IPS-11a (cell line): Measurements from ENCODE around the gene UGT1A3.

Source experiments
- H3K4me3 ChIP-seq: one replicate; pipeline ENCODE4 v1.5.1; 2013; ENCODE audit warnings: low read depth, low read length, control low read depth

Gene UGT1A3

GRCh38 chr2:233756429-233757081, 27.7 kb downstream of the UGT1A3 start:
- no peak overlapping the region for H3K4me3 ChIP-seq

GRCh38 chr2:233758141-233758540, 29.3 kb downstream of the UGT1A3 start:
- H3K4me3 ChIP-seq, result no peak overlapping the region

DNA sequence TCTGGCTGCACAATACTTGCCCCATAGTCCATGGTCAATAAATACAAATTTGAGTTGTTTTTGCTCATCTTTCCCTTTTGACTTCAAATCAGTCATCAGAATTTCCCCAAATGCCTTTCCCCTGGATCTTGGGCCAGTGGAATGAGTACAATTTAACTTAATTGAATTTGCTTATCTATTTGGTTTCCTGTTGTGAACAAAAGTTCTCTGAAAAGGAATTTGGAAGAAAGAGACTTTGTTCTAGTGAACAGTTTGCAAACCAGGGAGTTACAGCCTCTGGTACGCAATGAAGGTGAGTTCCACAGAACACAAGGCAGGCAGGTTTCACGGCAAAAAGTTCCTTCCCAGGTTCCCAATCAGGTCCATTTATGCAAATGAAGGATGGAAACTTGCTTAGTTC, 30.0 kb downstream of the UGT1A3 start:
- no peak overlapping the region for H3K4me3 ChIP-seq

GRCh38 chr2:233760043-233760442, 31.2 kb downstream of the UGT1A3 start, which contains the start of gene UGT1A1:
TSS of gene UGT1A1 (plus strand) at chr2:233760270. CDS start at chr2:233760288, 18 bp downstream.
- H3K4me3 ChIP-seq, result no peak within 1 kb of the TSS

- H3K4me3 ChIP-seq, result no peak overlapping the region
Measured at GRCh38 chr2:233761040-233761769, 32.4 kb downstream of the UGT1A3 start.

DNA sequence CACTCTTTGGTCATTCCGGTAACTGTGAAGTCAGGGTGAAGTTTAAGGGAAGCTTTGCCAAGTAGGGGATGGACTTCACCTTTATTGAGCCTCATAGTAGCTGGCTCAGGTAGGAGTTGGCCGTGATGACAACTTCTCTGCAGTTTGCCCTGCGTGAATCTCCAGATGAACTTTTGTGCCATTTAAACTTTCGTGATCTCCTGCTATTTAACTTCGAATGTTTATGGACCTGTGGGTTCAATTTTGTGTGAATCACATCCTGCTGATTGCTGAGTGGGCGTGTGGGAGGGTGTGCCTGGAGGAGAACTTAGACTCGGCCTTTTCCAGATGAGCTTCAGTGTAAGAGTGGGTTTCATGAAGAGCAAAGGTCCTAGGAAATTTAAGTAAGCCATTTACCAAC, 35.4 kb downstream of the UGT1A3 start:
- H3K4me3 ChIP-seq, result no peak overlapping the region

DNA sequence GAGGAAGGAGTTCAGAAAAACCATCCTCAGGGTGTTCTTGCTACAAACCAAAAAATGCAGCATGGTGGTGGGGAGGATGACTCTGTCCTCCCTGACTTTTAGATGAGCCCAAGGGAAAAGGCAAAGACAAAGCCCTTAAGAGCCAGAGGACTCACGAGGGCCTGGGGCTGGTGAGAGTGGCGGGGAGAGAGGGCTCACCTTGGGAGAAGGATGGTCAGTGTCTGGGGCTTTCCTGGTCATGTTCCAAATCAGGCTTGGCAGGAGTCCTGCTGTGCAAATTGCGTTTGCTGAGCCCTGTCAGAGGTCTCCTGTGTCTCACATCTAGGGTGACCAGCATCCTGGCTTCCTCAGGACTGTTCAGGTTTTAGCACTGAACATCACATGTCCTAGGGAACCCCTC, 35.9 kb downstream of the UGT1A3 start:
- H3K4me3 ChIP-seq, result no peak overlapping the region

DNA sequence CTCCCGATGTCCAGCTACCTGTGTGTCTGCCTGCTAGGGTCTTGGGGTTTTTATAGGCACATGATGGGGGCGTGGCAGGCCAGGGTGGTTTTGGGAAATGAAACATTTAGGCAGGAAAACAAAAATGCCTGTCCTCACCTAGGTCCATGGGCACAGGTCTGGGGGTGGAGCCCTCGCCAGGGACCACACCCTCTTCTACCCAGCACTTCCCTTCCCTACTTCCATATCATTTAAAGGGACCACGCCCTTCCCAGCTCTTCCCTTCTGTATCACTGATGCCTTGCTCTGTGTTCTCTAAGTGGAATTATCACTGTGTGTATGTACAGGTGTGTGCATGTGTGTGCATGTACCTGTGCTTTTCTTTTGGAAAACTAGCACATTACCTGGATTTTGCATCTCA, 37.6 kb downstream of the UGT1A3 start:
- no peak overlapping the region for H3K4me3 ChIP-seq

DNA sequence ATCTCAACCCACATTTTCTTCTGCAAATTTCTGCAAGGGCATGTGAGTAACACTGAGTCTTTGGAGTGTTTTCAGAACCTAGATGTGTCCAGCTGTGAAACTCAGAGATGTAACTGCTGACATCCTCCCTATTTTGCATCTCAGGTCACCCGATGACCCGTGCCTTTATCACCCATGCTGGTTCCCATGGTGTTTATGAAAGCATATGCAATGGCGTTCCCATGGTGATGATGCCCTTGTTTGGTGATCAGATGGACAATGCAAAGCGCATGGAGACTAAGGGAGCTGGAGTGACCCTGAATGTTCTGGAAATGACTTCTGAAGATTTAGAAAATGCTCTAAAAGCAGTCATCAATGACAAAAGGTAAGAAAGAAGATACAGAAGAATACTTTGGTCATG, 39.2 kb downstream of the UGT1A3 start:
- H3K4me3 ChIP-seq, result no peak overlapping the region

GRCh38 chr2:233769260-233769659, 40.4 kb downstream of the UGT1A3 start:
- no peak overlapping the region for H3K4me3 ChIP-seq

DNA sequence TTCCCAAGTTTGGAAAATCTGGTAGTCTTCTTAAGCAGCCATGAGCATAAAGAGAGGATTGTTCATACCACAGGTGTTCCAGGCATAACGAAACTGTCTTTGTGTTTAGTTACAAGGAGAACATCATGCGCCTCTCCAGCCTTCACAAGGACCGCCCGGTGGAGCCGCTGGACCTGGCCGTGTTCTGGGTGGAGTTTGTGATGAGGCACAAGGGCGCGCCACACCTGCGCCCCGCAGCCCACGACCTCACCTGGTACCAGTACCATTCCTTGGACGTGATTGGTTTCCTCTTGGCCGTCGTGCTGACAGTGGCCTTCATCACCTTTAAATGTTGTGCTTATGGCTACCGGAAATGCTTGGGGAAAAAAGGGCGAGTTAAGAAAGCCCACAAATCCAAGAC, 43.3 kb downstream of the UGT1A3 start:
- H3K4me3 ChIP-seq, result no peak overlapping the region

DNA sequence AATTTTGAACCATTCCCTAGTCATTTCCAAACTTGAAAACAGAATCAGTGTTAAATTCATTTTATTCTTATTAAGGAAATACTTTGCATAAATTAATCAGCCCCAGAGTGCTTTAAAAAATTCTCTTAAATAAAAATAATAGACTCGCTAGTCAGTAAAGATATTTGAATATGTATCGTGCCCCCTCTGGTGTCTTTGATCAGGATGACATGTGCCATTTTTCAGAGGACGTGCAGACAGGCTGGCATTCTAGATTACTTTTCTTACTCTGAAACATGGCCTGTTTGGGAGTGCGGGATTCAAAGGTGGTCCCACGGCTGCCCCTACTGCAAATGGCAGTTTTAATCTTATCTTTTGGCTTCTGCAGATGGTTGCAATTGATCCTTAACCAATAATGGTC, 43.7 kb downstream of the UGT1A3 start:
- H3K4me3 ChIP-seq, result no peak overlapping the region

DNA sequence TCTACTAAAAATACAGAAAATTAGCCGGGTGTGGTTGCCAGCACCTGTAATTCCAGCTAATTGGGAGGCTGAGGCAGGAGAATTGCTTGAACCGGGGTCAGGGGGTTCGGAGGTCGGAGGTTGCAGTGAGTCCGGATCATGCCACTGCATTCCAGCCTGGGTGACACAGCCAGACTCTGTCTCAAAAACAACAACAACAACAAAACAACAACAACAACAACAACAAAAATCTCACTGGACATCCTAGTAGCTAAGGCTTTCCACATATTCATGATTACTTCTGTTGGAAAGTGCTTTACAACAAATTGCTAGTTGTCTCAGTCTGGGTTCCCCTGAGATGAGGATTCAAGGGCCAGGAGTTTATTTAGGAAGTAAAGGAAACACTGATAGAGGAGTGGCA, 45.0 kb downstream of the UGT1A3 start:
- H3K4me3 ChIP-seq, result no peak overlapping the region

DNA sequence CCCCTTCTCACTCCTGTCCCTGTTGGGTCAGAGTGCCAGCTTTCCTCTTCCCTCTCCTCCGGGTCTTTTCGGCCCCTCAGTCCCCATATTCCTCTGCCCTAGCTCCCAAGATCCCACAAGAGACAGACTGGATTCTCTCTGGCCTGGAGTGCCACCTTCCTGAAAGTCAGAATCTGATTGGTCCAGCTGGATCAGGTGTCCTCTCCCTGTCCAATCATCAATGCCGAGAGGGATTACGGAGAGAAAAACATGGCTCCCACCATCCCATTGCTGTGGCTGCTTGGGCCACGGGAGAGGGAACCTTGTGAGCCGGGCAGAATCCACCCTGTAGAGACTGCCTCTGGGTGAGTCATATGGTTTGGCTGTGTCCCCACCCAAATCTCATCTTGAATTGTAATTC, 46.6 kb downstream of the UGT1A3 start:
- H3K4me3 ChIP-seq, result no peak overlapping the region

DNA sequence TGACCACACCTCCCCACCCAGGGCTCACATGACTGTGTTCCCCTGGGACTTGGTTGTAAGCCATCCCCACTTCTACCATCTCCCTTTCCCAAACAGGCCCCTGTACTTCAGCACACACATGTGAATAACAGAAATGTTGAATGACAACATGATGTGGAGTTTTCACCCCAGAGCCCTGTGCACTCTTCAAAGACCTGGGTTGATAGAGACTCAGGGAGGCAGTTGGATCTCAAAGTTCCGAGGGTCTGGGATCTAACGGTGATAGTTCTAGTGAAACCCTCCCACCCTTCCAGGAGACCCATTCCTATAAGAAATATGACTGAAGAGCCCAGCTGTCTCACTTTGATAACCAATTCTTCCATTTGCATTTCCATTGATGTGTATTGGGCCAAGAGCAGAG, 49.2 kb downstream of the UGT1A3 start, which contains the start of gene MROH2A:
TSS of gene MROH2A (plus strand) at position 301 of the 400 bp plus-strand sequence. CDS start 1,029 bp downstream, outside the sequence.
- H3K4me3 ChIP-seq, result no peak within 1 kb of the TSS

GRCh38 chr2:233779722-233780121, 50.9 kb downstream of the UGT1A3 start:
- no peak overlapping the region for H3K4me3 ChIP-seq

GRCh38 chr2:233780771-233781170, 51.9 kb downstream of the UGT1A3 start:
- H3K4me3 ChIP-seq, result no peak overlapping the region

- H3K4me3 ChIP-seq, result no peak overlapping the region
Measured at GRCh38 chr2:233789554-233789953, 60.7 kb downstream of the UGT1A3 start.

DNA sequence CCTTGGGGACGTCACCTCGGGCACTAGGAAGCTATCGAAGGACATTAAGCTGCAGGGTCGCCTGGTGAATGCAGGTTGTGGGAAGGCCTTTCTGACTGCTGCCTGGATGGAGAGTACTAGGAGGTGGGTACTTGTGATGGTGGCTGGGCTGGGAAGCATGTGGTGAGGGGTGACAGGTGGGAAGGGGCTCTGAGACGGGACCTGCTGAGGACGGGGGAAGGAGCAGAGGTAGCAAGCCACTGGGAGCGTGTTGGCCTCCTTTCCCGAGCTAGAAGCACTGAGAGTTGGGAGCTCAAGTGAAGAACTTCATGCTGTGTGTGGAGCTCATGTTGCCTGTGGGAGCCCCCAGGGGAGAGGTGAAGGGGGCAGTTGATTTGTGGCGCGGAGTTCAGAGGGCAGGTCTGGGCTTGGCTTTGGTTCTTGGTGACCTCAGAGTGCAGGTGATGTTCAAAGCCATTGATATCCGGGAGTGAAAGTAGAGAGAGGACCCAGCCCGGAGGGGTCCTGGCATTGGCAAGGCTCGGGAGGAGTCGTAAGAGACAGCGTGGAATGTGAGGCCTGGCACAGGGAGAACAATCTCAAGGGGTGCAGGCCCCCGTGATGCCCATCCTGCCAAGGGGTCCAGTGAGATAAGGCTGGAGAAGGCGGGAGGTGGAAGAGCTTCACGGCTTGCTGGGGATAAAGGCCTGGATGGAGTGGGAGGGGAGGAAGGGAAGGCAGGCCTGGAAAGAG, 62.5 kb downstream of the UGT1A3 start:
- H3K4me3 ChIP-seq, result no peak overlapping the region

DNA sequence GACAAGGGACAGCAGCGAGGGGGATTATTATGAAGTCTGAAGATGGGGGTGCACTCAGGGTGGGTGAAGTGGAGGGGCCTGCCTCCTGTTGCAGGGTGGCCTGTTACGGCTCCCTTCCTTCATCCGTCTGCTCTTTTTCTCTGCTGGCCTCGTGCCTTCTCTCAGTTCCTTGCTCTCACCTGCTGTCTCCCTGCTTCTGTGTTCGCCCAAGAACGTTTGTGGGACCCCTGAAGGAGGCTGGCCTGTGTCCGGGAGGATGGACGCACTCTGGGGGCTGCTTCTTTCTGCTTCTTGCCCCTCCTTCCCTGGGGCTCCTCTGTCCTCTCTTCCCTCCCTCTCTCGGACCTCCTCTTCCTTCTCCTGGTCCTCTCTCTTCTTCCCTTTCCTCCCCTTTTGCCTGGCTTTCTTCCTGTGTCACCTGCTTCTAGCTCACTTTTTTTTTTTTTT, 63.1 kb downstream of the UGT1A3 start:
- no peak overlapping the region for H3K4me3 ChIP-seq

GRCh38 chr2:233792720-233793119, 63.9 kb downstream of the UGT1A3 start:
- no peak overlapping the region for H3K4me3 ChIP-seq
